Adrenal gland (tissue), 5 donors: ENCODE measurements around the gene ABCG8.

ENCODE experiments used
- CTCF ChIP-seq, 6 experiments: fragments of 450-650 bp in 4 of 6; fragments of 200-600 bp in 2 of 6; sonication (generic) in 1 of 6; IDR thresholded peaks; 1 replicate in 5 of 6; 2 replicates in 1 of 6; pipeline versions ENCODE4 v1.5.1 to v1.8.0; 2016 to 2021; ENCODE audit warnings: antibody characterized with exemption in 6 of 6, mild to moderate bottlenecking in 2 of 6, moderate library complexity in 1 of 6
- POLR2A ChIP-seq, 2 donors: fragments of 450-650 bp; IDR thresholded peaks; one replicate each; pipeline ENCODE4 v1.6.1; 2017; ENCODE audit warnings: antibody characterized with exemption in 2 of 2, mild to moderate bottlenecking in 2 of 2, moderate library complexity in 1 of 2
- donor health status: DM: no; HTN: no; CAD: no.

GRCh38 chr2:43924463-43924862 is 85.7 kb downstream of the ABCG8 start:
- TF ChIP-seq CTCF (IDR thresholded peaks at IDR 0.05): no peak
- TF ChIP-seq POLR2A (IDR thresholded peaks at IDR 0.05): no peak
